Thyroid gland (tissue), 4 donors: ENCODE results near the gene DOP1B.

Source experiments
- POLR2A ChIP-seq, 2 donors: fragments of 450-650 bp; IDR thresholded peaks; one replicate each; pipeline ENCODE4 v1.6.1; 2017; ENCODE audit warnings: antibody characterized with exemption in 2 of 2, mild to moderate bottlenecking in 2 of 2, moderate library complexity in 1 of 2
- TF ChIP-seq, protein P1 (sequence below), 6 experiments: fragments of 200-600 bp in 3 of 6; fragments of 450-650 bp in 3 of 6; sonication (generic) in 3 of 6; IDR thresholded peaks; one replicate each; pipeline ENCODE4 v1.5.1; 2016 to 2019; ENCODE audit warnings: antibody characterized with exemption in 6 of 6, mild to moderate bottlenecking in 2 of 6, inconsistent platforms in 1 of 6, moderate library complexity in 1 of 6

DNA sequence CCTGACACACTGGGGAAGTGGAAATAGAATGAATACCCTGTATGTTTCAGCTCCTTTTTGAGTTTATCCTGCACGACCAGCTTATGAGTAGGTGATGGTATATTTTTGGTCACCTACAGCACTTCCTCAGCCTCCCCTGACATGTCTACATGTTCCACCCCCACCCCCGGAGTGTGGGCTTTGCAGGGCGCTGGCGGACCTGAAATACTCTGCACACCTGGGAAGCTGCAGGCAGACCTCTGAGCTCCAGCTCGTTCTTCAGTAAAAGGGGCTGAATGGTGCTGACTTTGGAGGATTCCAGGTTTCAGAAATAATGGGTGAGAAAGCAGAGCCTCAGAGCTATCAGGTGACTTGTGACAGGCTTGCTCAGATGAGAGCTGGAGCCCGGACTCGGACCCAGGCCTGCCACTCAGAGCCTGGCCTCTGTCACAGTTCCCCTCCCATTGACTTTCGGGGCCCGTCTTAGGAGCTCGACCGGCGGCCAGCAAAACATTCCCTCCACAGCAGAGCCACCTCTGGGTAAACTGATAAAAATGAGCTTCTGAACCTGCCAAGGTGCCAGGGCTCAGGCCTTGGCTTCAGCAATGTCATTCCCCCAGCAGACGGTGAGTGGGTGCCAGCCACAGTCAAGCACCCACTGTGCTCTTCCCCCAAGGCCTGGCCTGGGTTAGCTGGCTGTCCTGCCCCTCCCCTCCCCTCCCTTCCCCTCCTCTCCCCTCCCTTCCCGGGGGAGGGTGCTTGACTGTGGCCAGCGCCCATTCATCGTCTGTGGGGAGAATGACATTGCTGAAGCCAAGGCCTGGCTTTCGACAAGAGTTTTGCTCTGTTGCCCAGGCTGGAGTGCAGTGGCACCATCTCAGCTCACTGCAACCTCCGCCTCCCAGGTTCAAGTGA lies 30.1 kb downstream of the DOP1B start:
- no peak for TF ChIP-seq POLR2A (IDR thresholded peaks at IDR 0.05)
- TF ChIP-seq, protein P1, sequence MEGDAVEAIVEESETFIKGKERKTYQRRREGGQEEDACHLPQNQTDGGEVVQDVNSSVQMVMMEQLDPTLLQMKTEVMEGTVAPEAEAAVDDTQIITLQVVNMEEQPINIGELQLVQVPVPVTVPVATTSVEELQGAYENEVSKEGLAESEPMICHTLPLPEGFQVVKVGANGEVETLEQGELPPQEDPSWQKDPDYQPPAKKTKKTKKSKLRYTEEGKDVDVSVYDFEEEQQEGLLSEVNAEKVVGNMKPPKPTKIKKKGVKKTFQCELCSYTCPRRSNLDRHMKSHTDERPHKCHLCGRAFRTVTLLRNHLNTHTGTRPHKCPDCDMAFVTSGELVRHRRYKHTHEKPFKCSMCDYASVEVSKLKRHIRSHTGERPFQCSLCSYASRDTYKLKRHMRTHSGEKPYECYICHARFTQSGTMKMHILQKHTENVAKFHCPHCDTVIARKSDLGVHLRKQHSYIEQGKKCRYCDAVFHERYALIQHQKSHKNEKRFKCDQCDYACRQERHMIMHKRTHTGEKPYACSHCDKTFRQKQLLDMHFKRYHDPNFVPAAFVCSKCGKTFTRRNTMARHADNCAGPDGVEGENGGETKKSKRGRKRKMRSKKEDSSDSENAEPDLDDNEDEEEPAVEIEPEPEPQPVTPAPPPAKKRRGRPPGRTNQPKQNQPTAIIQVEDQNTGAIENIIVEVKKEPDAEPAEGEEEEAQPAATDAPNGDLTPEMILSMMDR (IDR thresholded peaks at IDR 0.05) = no peak
